GM19395 (cell line): ENCODE results near the gene CTAG1B.
"Not testable (repeated sequence)": the region's sequence is repeated elsewhere in the genome, so short reads cannot be mapped to it uniquely, and the experiment has no call there.

Experiments used
- ATAC-seq: cut with Tn5 transposase; IDR thresholded peaks from one replicate; pipeline ENCODE4 v1.9.1; 2021; ENCODE audit warnings: mild to moderate bottlenecking, moderate library complexity; ENCODE audit not compliant: unreplicated experiment

CTAG1B gene

DNA sequence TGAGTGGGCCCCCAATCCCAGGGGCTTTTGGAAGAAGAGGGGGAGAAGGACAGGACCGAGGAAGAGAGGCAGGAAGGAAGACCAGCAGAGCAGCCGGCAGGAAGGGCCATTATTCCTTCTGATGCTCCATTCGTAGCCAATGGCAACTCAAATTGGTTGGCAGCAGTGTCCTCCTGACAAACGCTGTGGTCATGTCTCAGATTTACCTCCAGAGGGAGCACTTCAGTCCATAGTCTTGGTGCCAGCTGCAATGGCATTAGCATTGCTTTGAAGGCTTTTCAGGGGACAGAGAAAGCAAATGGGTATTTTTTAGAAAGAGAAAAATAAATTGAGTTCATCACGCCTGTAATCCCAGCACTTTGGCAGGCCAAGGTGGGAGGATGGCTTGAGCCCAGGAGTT lies 9.9 kb upstream of the CTAG1B start:
- ATAC-seq, result not testable (repeated sequence)

DNA sequence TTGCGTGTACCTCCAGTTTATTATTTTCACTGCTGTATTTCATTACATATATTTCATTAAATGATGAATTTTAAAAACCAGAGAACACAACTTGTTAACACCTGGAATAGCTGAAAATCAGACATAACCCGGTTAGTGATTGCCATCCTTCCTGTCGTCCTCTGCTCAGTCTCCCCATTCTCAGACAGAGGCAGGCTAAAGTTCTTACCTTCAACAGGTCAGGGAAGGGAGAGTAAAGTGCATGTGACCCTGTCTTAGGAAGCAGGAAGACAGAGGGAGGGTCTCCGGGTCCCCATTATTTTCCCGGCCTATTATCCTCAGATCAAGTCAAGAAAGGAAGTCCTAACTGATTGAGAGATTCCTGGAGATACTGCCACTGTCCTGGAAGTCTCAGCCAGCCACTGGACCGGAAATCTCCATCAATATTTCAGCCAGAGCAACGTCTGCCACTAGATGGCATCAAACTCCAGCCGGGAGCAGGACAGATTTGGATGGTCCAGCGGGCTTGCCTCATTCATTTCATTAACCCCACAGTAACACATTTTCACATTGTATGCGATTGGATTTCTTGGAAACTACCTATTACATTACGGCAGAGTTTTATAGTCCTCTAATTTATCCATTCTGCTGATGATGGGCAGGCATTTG lies 1.8 kb upstream of the CTAG1B start:
- ATAC-seq, result not testable (repeated sequence)

DNA sequence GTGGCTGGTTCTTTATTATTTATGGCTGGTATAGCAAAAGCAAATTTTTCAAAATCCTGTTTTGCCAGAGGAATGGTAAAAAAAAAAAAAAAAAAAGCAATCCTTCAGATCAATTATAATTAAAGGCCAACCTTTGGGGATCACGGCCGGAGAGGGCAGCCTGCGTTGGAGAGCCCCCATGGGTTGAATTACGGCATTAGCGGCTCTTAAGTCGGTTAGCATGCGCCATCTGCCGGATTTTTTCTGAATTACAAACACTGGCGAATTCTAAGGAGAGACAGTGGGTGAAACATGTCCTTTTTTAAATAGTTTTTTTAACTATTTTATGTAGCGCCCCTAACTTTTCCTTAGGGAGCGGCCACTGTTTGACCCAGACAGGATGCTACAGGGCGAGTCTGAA lies 5.5 kb downstream of the CTAG1B start:
- ATAC-seq, result not testable (repeated sequence)

DNA sequence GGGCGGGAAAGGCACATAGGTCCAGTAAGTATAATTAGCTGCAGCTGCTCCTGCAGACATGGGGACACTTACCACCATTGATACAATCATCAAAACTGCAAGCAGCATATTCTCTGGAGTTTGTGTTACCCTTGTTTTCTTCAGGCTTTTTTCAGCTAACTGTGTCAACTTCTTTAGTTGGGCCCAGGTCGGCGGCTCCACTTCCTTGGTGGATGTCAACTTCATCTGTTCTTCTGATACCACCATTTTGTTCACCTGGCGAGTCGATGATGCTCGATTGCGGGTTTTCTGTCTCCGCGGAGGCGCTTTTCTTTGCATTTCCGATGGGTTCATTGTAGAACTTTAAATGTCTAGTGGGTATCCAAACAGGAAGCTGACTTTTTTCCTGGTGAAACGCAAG lies 7.9 kb downstream of the CTAG1B start:
- ATAC-seq, result not testable (repeated sequence)

DNA sequence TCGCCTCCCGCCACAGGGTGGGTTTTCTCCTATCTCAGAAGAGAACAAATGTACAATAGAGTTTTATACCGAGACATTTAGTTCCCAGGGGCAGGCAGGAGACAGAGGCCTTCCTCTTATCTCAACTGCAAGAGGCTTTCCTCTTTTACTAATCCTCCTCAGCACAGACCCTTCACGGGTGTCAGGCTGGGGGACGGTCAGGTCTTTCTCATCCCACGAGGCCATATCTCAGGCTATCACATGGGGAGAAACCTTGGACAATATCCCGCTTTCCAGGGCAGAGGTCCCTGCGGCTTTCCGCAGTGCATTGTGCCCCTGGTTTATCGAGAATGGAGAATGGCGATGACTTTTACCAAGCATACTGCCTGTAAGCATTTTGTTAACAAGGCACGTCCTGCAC lies 10.3 kb downstream of the CTAG1B start:
- not testable (repeated sequence) for ATAC-seq

DNA sequence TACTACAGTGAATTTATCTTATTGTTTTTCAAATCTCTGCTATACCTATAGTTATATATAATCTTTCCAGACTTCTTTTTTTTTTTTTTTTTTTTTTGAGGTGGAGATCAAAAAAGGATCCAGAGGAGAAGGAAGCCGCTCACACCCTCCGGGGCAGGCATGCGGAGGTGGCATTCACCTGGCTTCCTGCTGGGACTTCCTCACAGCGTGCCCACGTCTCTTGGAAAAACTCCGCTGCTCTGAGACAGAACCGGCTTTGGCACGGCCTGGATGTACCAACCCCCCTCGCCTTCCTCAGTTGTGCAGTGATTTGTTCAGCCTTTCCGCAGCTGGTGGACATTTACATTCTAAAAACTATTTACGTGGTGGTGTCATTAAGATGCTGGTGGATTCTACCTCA lies 11.1 kb downstream of the CTAG1B start:
- not testable (repeated sequence) for ATAC-seq

DNA sequence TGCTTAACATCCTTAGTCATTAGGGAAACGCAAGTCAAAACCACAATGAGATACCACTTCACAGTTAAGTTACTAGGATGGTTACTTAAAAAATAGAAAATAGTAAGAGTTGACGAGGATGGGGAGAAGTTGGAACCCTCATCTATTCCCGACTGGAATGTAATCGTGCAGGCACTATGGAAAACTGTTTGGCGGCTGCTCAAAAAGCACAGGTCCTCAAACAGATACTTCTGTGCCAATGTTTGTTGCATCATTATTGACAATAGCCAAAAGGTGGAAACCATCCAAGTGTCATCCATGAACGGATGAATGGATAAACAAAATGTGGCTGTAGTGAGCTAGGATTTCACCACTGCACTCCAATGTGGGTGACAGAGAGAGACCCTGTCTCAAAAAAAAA lies 11.7 kb downstream of the CTAG1B start:
- ATAC-seq, result no peak

DNA sequence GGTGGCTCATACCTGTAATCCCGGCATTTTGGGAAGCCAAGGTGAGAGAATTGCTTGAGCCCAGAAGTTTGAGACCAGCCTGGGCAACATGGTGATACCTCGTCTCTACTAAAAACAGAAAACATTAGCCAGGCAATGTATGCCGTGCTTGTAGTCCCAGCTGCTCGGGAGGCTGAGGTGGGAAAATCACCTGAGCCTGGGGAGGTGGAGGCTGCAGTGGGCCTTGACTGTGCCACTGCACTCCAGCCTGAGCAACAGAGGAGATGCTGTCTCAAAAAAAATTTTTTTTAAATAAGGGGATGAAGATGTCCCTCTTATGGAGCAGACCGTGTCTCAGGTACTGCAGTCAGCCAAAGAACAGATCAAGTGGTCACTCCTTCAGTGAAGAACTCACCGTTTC lies 13.5 kb downstream of the CTAG1B start:
- no peak for ATAC-seq

DNA sequence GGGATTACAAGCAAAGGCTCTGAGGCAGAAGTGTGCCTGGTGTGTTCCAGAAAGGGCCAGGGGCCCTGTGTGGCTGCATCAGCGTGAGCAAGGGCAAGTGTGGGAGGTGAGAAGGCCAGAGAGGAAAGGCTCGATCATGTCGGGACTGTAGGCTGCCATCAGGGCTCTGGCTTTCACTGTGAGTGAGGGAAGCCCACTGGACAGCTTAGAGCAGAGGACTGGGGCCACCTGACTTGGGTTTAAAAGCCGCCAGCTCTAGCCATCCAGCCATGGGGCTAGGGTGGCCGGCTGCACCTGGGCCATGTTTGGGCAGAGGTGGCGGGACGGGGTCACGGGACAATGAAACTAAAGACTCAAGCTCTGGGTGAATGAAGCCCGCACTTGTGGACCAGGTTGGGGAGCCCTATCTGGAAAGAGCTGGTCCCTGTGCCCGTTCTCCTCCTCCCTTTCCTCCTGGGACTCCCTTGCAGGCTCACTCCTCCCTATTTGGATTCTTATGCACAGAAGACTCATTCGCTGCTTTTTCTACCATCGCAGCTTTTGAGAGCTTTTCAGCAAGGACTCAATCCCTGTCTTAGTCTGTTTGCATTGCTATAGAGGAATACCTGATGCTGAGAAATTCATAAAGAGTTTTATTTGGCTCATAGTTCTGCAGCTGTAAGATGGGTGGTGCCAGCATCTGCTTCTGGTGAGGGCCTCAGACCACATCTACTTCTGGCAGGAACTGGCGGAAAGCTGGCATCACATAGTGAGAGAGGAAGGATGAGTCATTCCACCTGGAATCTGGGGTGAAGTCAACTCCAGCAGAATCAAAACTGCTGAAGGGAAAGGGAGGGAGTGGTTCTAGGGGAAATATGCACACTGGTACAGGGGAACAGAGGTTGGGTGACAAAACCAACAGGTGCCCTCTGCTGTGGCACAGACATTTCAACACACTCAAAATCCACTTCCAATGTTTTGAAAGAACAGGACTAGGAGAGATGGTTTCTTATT lies 15.3 kb downstream of the CTAG1B start:
- ATAC-seq, result no peak

DNA sequence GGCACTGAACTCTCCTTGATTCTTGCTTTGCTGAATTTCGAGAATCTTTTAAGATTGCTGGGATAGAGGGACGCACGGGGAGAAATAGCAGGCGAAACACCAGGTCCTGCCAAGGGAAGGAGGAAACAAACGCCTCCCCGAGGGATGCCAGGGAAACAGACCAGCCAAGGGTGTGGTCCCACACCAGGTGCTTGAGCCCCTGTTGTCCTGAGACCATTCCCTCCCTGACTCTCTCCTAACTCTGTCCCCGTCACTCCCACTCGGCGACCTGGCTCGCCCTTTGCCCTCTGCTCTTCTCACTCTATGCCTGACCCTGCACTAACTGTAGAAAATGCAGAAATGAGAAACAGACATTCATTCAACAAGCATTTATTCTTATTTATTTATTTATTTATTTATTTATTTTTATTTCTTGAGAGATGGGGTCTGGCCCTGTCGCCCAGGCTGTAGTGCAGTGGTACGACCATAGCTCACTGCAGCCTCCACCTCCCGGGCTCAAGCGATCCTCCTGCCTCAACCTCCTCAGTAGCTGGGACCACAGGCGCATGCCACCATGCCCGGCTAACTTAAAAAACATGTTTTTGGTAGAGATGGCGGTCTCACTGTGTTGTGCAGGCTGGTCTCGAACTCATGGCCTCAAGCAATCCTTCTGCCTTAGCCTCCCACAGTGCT lies 16.2 kb downstream of the CTAG1B start:
- ATAC-seq, result no peak

DNA sequence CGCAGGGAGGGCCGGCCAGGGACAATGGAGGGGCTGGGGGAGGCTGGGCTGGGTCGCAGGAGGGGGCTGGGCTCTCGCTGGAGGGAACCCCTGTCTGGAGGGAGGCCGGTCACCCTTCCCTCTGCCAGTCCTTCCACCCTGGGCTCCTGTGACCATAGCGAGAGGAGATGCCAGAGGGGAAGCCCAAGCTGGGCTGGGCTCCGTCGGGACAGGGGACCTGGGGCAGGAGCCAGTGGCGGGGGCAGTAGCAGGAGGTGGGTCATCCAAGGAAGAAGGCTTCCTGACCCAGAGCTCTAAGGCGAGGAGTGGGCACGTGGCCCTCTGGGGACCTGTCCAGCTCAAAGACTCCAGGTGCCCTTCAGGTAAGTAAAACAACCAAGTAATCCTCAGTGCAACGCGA lies 16.9 kb downstream of the CTAG1B start:
- no peak for ATAC-seq

DNA sequence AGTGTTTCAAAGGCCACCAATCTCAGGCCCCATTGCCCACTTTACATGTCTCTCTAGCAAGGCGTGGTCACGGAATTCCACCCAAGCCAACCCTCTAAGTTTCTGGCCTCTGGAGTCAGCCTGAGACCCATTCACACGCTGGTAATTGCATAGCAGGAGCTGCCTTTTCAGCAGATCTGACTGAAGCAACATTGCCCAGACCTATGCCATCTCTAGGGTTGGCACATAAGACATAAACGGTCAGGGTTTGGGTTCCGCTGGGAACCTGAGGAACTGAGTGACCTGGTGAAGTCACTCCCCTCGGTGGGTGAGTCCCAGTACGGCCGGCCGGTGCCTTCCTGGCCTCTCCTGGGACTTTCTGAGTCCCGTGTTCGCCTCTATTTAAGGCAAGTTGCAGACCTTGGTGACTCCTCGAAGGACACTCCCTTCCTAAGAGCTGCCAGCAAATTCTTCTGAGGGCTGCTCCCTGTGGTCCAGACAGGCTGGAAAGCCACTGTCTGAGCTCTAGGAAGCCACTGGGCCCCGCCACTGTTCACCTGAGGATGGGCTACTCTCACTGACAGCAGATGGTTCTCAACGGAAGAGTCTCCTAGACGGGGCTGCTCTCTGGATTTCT lies 18.2 kb downstream of the CTAG1B start:
- ATAC-seq, result no peak

DNA sequence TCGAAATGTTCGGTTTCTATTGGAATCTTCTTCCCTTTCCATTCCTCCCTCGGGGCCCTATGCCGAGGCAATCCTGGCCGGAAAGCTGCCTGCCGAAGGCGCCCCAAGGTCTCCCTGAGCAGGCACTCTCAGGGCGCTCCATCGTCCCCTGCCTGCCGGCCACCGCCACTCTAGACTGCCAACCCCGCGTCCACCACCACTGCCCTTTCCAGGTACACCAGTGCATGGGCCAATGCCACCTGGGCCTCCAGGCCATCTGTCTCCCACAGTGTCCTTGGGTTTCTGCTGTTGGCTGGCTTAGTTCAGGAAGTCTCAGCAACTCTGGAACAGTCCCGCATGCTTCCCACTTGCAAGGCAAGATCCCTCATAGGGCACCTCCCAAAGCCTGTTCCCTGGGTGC lies 19.6 kb downstream of the CTAG1B start:
- no peak for ATAC-seq

DNA sequence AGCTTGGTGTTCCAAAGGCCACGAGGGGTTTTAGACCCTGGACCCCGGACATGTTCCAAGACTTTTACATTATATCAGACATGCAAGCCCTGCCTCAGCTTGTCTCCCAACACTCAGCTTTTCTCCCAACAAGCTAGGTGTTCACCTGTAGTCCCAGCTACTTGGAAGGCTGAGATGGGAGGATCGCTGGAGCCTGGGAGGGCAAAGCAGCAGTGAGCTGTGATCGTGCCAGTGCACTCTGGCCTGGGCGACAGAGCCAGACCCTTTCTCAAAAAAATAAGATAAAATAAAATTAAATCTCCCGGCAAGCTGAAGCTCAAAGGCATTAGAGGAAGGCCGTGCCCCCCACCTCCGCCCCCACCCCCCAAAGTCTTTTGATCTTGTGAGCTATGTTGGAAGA lies 20.4 kb downstream of the CTAG1B start:
- ATAC-seq, result no peak

DNA sequence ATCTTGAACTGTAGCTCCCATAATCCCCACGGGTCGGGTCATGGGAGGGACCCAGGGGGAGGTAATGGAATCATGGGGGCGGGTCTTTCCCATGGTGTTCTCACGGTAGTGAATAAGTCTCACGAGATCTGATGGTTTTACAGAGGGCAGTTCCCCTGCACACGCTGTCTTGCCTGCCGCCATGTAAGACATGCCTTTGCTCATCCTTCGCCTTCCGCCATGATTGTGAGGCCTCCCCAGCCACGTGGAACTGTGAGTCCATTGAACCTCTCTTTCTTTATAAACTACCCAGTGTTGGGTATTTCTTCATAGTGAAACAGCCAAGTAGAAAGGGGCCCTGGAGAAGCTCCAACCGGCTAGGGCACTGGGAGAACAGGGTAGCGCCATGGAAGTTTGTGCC lies 21.9 kb downstream of the CTAG1B start:
- ATAC-seq, result no peak

DNA sequence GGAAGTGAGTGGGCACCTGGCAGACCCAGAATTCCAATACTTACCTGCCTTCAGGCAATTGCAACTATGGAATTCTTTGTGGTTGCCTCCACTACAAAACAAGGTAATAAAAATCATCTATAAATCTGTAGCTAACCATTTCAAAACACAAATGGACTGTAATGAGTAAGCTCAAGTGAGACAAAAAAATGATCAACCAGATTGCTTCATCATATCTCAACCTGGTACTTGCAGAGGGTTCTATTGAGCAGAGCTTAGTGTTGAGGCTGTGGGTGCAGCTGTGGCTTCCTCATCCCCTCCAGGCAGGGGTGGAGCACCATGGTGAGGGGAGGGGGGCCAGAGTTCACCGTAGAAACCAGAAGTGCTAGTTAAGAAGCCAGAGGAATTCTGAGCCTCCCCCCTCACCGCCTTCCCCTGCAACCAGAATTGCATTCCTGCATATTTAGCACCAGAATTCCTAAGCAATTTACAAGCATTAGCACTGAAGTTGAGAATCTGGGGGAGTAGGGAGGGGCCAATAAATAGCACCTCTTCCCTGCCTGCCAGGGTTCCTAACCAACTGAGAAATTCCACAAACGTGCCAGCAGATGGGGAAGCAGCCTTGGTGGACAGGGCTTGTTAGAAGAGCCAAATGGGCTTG lies 22.7 kb downstream of the CTAG1B start:
- ATAC-seq, result no peak

DNA sequence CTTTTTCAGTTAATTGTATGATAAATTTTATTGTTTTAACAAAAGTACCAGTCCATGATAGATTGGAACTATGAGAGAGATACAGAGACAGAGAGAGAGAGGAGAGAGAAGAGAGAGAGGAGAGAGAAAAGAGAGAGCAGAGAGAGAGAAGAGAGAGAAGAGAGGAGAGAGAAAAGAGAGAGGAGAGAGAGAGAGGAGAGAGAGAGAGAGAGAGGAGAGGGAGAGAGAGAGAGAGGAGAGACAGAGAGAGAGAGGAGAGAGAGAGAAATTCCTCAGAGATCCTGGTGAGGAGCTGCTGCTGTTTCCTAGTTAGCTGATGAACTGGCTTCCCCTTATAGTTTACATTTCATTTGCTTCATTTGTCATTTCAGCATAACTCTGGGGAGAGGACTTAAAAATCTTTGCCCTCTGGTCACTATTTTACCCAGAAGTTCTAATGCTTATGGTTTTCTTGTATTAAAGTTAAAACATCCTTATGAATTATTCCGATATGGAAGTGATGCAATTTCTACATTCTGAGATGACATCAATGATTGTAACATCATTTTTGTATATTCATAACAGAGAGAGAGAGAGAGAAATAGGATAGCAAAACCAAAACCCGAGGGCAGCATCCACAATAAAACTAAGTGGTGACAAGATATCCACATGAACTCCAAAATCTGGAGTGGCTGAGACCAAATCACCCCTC lies 23.4 kb downstream of the CTAG1B start:
- ATAC-seq, result no peak

DNA sequence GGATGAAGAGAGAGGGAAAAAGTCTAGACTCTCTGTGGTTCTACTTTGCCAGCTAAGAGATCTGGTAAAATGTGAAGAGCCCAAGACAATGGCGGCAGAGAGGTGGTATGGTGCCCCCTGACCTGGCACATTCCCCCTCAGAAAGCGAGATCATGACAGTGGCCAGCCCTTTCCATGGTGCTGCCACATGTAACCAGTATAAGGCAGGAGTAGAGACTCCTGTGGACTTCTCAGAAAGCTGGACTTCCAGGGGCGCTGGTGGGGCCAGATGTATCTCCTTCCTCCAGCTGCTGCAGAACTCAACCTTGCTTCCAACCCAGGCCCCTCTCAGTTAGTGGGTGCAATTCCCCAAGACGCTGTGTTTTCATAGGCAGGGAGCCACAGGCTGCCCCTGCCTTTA lies 24.6 kb downstream of the CTAG1B start:
- ATAC-seq, result no peak

DNA sequence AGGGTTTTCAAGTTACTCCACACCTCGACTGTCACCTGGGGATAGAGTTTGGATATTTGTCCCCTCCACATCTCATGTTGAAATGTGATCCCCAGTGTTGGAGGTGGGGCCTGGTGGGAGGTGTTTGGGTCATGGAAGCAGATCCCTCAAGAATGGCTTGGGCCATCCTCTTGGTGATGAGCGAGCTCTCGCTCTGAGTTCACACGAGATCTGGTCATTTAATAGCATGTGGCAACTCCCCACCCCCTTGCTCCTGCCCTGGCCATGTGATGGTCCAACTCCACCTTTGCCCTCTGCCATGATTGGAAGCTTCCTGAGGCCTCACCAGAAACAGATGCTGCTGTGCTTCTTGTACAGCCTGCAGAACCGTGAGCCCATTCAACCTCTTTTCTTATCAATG lies 25.9 kb downstream of the CTAG1B start:
- ATAC-seq, result no peak

DNA sequence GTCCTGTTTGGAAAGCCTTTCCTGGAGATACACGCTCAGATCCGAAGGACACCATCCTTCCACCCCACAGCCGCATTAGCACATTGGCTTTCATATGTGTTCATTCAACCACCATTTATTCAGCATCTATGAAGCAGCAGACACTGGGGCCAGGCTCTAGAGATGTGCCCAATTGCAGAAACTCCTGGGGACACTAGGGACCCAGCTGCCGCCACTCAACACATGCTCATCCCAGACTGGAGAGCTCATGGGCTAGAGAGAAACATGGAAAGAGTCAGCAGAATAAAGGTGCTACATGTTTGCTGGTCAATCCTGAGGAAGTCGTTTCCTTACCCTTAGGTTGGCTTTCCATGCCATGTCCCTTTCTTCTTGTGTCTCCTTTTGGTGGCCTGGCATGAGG lies 26.6 kb downstream of the CTAG1B start:
- ATAC-seq, result no peak
